Prostate gland (tissue), 2 donors: ENCODE data around the gene ASAP3. TPM values are rescaled to one million over a fixed set of nuclear protein-coding genes. Genes with fewer than 3 reads are reported as not detected.
"Not testable (repeated sequence)": the region's sequence is repeated elsewhere in the genome, so short reads cannot be mapped to it uniquely, and the experiment has no call there.

Experiments used
- DNase-seq: peaks from one replicate; pipeline ENCODE4 v3.0.0-alpha.2; 2019; ENCODE audit warnings: low spot score
- H3K27ac ChIP-seq, 2 donors: fragments of 200-600 bp; sonication (generic); 2 replicates each; pipeline ENCODE4 v1.5.1; 2017 to 2019
- H3K27me3 ChIP-seq: fragments of 200-600 bp; sonication (generic); replicated peaks from 2 replicates; pipeline ENCODE4 v1.5.1; 2019; ENCODE audit not compliant: insufficient read depth
- H3K36me3 ChIP-seq, 2 donors: fragments of 200-600 bp; sonication (generic); 1 replicate in 1 of 2; 2 replicates in 1 of 2; pipeline versions ENCODE4 v1.5.1 to v1.8.1; 2017 to 2019
- H3K4me1 ChIP-seq: fragments of 200-600 bp; sonication (generic); replicated peaks from 2 replicates; pipeline ENCODE4 v1.5.1; 2019
- H3K4me3 ChIP-seq, 2 donors: fragments of 200-600 bp; sonication (generic); 2 replicates each; pipeline ENCODE4 v1.5.1; 2017 to 2019
- H3K9me3 ChIP-seq: fragments of 200-600 bp; sonication (generic); 2 replicates; pipeline ENCODE4 v1.5.1; 2017
- CTCF ChIP-seq, 4 experiments: fragments of 200-600 bp in 2 of 4; fragments of 450-650 bp in 2 of 4; sonication (generic) in 2 of 4; IDR thresholded peaks; 1 replicate in 3 of 4; 2 replicates in 1 of 4; pipeline ENCODE4 v1.5.1; 2016 to 2019; ENCODE audit warnings: antibody characterized with exemption in 4 of 4, mild to moderate bottlenecking in 2 of 4, moderate library complexity in 2 of 4
- POLR2A ChIP-seq: fragments of 450-650 bp; IDR thresholded peaks from one replicate; pipeline ENCODE4 v1.6.1; 2016; ENCODE audit warnings: antibody characterized with exemption, mild to moderate bottlenecking
- POLR2AphosphoS5 ChIP-seq: sonication (generic); formaldehyde crosslinking; IDR thresholded peaks from one replicate; pipeline ENCODE4 v1.6.1; 2017; ENCODE audit warnings: antibody characterized with exemption
- WGBS: methylation state at CpG from one replicate; pipeline ENCODE4 v1.1.5; 2018; 5-methylcytosine and 5-hydroxymethylcytosine counted together
- intact Hi-C: fragments of 100-400 bp; cut with DNase I; formaldehyde crosslinking; loops from one replicate; pipeline ENCODE4 v1.14.2; 2022
- total RNA-seq, 2 donors: library from RNA; depleted of rRNA; stranded (reverse); fragments of >200 nt; gene quantifications; one replicate each; pipeline ENCODE4 v1.1.0, GENCODE V29; 2016

Gene ASAP3
- total RNA-seq, 2 donors from 2014 or later, result 76.5 to 83.1 TPM

GRCh38 chr1:23514111-23514679, 30.2 kb upstream of the ASAP3 start:
- DNase-seq, result no peak
- no peak for TF ChIP-seq POLR2A
- TF ChIP-seq CTCF (IDR thresholded peaks at IDR 0.05), result no peak
- no peak for TF ChIP-seq POLR2AphosphoS5
- Histone ChIP-seq H3K36me3 (no peaks in the 10 kb centered on the region), H3K27ac (no peak overlapping the region), H3K27me3 (no peaks in the 10 kb centered on the region), H3K4me3 (no peak overlapping the region), H3K9me3 (no peaks in the 10 kb centered on the region), H3K4me1 (no peaks in the 10 kb centered on the region)
- WGBS, result 92% methylated on average over 3 of the region's 3 CpGs
- intact Hi-C loops, result no loop called here

- H3K4me3 ChIP-seq, result no peak overlapping the region
- intact Hi-C loops, result no loop called here
- no peaks in the 10 kb centered on the region for H3K36me3 ChIP-seq
- WGBS, result 87% methylated on average over 15 of the region's 15 CpGs
- TF ChIP-seq POLR2AphosphoS5 (no peak), CTCF (IDR thresholded peaks at IDR 0.05) (no peak), POLR2A (no peak)
- H3K27ac ChIP-seq, result no peak overlapping the region
- H3K4me1 ChIP-seq, result no peaks in the 10 kb centered on the region
- DNase-seq, result no peak
- no peaks in the 10 kb centered on the region for H3K27me3 ChIP-seq
- H3K9me3 ChIP-seq, result no peaks in the 10 kb centered on the region
Observed at GRCh38 chr1:23509896-23510295, 25.9 kb upstream of the ASAP3 start.

- no peak for DNase-seq
- Histone ChIP-seq H3K4me1 (no peaks in the 10 kb centered on the region), H3K9me3 (no peaks in the 10 kb centered on the region), H3K27me3 (no peaks in the 10 kb centered on the region), H3K36me3 (no peaks in the 10 kb centered on the region), H3K27ac (no peak overlapping the region), H3K4me3 (no peak overlapping the region)
- 79% methylated on average over 13 of the region's 13 CpGs for WGBS
- intact Hi-C loops, result no loop called here
- TF ChIP-seq CTCF (IDR thresholded peaks at IDR 0.05), result no peak
- TF ChIP-seq POLR2A, result no peak
- no peak for TF ChIP-seq POLR2AphosphoS5
Observed at GRCh38 chr1:23506376-23507107, 22.6 kb upstream of the ASAP3 start.

GRCh38 chr1:23505851-23506250, 21.9 kb upstream of the ASAP3 start:
- H3K27me3 ChIP-seq, result no peaks in the 10 kb centered on the region
- no peaks in the 10 kb centered on the region for H3K9me3 ChIP-seq
- no peak for TF ChIP-seq POLR2AphosphoS5
- TF ChIP-seq POLR2A, result no peak
- TF ChIP-seq CTCF (IDR thresholded peaks at IDR 0.05), result no peak
- DNase-seq, result no peak
- 93% methylated on average over 6 of the region's 6 CpGs for WGBS
- H3K27ac ChIP-seq, result no peak overlapping the region
- H3K36me3 ChIP-seq, result no peaks in the 10 kb centered on the region
- intact Hi-C loops, result no loop called here
- H3K4me1 ChIP-seq, result no peaks in the 10 kb centered on the region
- no peak overlapping the region for H3K4me3 ChIP-seq

- H3K4me1 ChIP-seq, H3K27ac ChIP-seq, H3K36me3 ChIP-seq, H3K9me3 ChIP-seq, DNase-seq, H3K4me3 ChIP-seq, intact Hi-C loops, H3K27me3 ChIP-seq: not testable (repeated sequence)
- 71% methylated on average over 16 of the region's 24 CpGs for WGBS
Observed at GRCh38 chr1:23504156-23504555, 20.2 kb upstream of the ASAP3 start.
